Stomach (tissue), 9 donors: ENCODE measurements around the gene FARS2. TPM values are rescaled to one million over a fixed set of nuclear protein-coding genes. Genes with fewer than 3 reads are reported as not detected.

Source experiments
- DNase-seq, 2 donors: peaks; one replicate each; pipeline versions ENCODE4 v3.0.0 to v3.0.0-alpha.2; 2013 to 2019
- H3K27ac ChIP-seq, 5 donors: fragments of 200-600 bp in 4 of 5; sonication (generic) in 4 of 5; one replicate each; pipeline ENCODE4 v1.5.1; 2013 to 2019; ENCODE audit warnings: mild to moderate bottlenecking in 1 of 5, moderate library complexity in 1 of 5
- H3K27me3 ChIP-seq, 3 donors: fragments of 200-600 bp; sonication (generic); one replicate each; pipeline ENCODE4 v1.5.1; 2017 to 2019; ENCODE audit warnings: mixed run types in 1 of 3
- H3K36me3 ChIP-seq, 4 donors: fragments of 200-600 bp; sonication (generic); 1 replicate in 3 of 4; 2 replicates in 1 of 4; pipeline ENCODE4 v1.5.1; 2016 to 2019
- H3K4me1 ChIP-seq, 4 donors: fragments of 200-600 bp; sonication (generic); one replicate each; pipeline ENCODE4 v1.5.1; 2016 to 2019
- H3K4me3 ChIP-seq, 4 donors: fragments of 200-600 bp; sonication (generic) in 3 of 4; one replicate each; pipeline ENCODE4 v1.5.1; 2016 to 2019; ENCODE audit warnings: mild to moderate bottlenecking in 1 of 4
- H3K9me3 ChIP-seq, 4 donors: fragments of 200-600 bp; sonication (generic); one replicate each; pipeline ENCODE4 v1.5.1; 2016 to 2019
- EP300 ChIP-seq: sonication (generic); formaldehyde crosslinking; IDR thresholded peaks from one replicate; pipeline ENCODE4 v1.6.1; 2017; ENCODE audit warnings: antibody characterized with exemption
- POLR2A ChIP-seq, 4 donors: fragments of 450-650 bp; IDR thresholded peaks; one replicate each; pipeline ENCODE4 v1.6.1; 2016; ENCODE audit warnings: antibody characterized with exemption in 4 of 4, control low read depth in 2 of 4, mild to moderate bottlenecking in 1 of 4, moderate library complexity in 1 of 4
- POLR2AphosphoS5 ChIP-seq, 3 donors: sonication (generic); formaldehyde crosslinking; IDR thresholded peaks; one replicate each; pipeline ENCODE4 v1.6.1; 2016; ENCODE audit warnings: antibody characterized with exemption in 3 of 3
- WGBS, 5 donors: extraction: QIAGEN DNeasy Blood & Tissue Kit in 3 of 5; methylation state at CpG; one replicate each; pipeline versions ENCODE4 v1.1.5 to v1.1.7; 2013 to 2018; 5-methylcytosine and 5-hydroxymethylcytosine counted together
- intact Hi-C: fragments of 100-400 bp; cut with DNase I; formaldehyde crosslinking; loops from one replicate; pipeline ENCODE4 v1.15.1; 2023; ENCODE audit warnings: low total_unique reads
- polyA plus RNA-seq, 3 donors: library from polyadenylated mRNA; stranded (reverse); fragments of 200-250 nt; gene quantifications; one replicate each; pipeline ENCODE4 v1.2.3, GENCODE V29; 2013
- total RNA-seq, 5 donors: library from RNA; depleted of rRNA; stranded (reverse); fragments of >200 nt; gene quantifications; one replicate each; pipeline versions ENCODE4 v1.1.0 to v1.2.3, GENCODE V29; 2014 to 2016
- TF ChIP-seq, protein P1 (sequence below), 7 experiments: fragments of 450-650 bp in 4 of 7; fragments of 200-600 bp in 3 of 7; sonication (generic) in 3 of 7; IDR thresholded peaks; one replicate each; pipeline ENCODE4 v1.5.1; 2016 to 2019; ENCODE audit warnings: antibody characterized with exemption in 7 of 7, control low read depth in 2 of 7, mild to moderate bottlenecking in 1 of 7
- donor health status: healthy with polysubstance abuse.
- donor health status: Bipolar disorder and iron deficiency.
- donor health status: healthy.

FARS2 gene
- total and polyA plus RNA-seq, 8 donors = 3.8 to 47.8 (median 15.9) TPM

DNA sequence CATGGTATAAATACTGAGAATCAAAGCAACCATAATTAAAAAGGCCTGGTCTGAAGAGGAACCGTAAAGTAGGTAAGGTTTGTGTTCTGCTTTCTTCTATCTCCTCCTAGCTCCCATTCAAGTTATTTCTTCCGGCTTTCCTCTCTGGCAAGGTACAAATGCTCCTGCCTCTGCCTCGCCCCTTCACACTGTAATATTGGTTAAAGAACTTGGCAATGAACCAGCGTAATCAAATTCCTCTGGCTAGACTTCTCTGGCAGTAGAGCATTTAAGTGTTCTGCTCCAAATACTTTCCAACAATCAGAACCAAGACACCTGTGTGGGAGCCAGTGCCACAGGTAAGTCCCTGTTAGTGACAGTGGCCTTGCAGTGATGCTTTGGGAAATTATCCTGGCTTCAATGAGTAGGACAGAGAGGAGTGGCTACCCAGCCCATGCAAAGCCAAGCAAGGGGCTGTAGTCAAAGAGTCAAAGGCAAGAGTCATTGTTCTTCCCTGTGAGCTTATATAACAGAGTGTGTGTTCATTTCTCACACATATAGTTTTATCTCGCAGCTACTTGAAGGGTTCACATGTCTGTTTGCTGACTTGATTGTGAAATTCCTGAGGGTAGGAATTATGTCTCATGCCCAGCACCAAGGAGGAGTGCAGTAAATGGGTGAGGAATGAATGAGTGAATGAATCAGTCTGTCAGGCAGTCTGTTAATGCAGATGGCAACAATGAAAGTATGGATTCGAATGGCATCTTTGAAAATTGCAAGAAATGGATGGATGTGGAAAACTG, 416.1 kb downstream of the FARS2 start:
- H3K27ac ChIP-seq = no peak overlapping the region
- peaks cover 0 to 21% (median 9%) of the 10 kb centered on the region in 4 donors for H3K4me1 ChIP-seq
- no peak for DNase-seq

DNA sequence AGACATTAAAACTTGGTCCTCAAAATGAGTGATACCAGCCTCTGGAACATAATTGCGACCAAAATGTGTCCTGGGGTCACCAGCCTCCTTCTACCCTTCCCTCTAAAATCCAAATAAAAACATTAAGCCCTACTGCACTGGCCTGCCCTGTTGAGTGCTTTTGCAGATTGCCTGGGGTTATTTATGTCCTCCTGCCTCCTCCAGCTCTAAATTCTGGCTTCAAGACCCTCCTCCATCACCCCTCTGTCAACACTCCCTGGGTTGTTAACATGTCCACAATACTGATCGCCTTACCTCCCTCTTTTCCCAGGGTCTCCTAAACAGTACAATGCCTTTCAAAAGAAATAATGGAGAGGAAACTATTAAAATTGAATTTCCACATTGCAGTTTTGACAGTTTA, 418.0 kb downstream of the FARS2 start:
- no peaks in the 10 kb centered on the region for H3K9me3 ChIP-seq
- no peaks in the 10 kb centered on the region for H3K36me3 ChIP-seq
- intact Hi-C loops = no loop called here
- peaks cover 0 to 12% (median 2%) of the 10 kb centered on the region in 4 donors for H3K4me1 ChIP-seq
- no peak overlapping the region for H3K4me3 ChIP-seq
- TF ChIP-seq POLR2A (IDR thresholded peaks at IDR 0.05) (no peak), POLR2AphosphoS5 (IDR thresholded peaks at IDR 0.05) (no peak)
- TF ChIP-seq, protein P1, sequence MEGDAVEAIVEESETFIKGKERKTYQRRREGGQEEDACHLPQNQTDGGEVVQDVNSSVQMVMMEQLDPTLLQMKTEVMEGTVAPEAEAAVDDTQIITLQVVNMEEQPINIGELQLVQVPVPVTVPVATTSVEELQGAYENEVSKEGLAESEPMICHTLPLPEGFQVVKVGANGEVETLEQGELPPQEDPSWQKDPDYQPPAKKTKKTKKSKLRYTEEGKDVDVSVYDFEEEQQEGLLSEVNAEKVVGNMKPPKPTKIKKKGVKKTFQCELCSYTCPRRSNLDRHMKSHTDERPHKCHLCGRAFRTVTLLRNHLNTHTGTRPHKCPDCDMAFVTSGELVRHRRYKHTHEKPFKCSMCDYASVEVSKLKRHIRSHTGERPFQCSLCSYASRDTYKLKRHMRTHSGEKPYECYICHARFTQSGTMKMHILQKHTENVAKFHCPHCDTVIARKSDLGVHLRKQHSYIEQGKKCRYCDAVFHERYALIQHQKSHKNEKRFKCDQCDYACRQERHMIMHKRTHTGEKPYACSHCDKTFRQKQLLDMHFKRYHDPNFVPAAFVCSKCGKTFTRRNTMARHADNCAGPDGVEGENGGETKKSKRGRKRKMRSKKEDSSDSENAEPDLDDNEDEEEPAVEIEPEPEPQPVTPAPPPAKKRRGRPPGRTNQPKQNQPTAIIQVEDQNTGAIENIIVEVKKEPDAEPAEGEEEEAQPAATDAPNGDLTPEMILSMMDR (IDR thresholded peaks at IDR 0.05) = no peak
- no peak overlapping the region for H3K27ac ChIP-seq
- H3K27me3 ChIP-seq = no peaks in the 10 kb centered on the region
- no peak for DNase-seq
- 80 to 94% (median 85%) methylated on average over 2 of the region's 2 CpGs for WGBS, 5 donors

More for the DNA sequence above, 416.1 kb downstream of the FARS2 start:
- Histone ChIP-seq H3K4me3 (no peak overlapping the region), H3K9me3 (no peaks in the 10 kb centered on the region), H3K36me3 (no peaks in the 10 kb centered on the region), H3K27me3 (no peaks in the 10 kb centered on the region)
- intact Hi-C loops = no loop called here
- TF ChIP-seq POLR2A (IDR thresholded peaks at IDR 0.05) = no peak
- TF ChIP-seq, protein P1 (IDR thresholded peaks at IDR 0.05) = no peak
- no peak for TF ChIP-seq POLR2AphosphoS5 (IDR thresholded peaks at IDR 0.05)
- WGBS, 5 donors = 45 to 64% (median 56%) methylated on average over 6 of the region's 6 CpGs

GRCh38 chr6:5679691-5680090, 418.4 kb downstream of the FARS2 start:
- no peak for DNase-seq
- 42 to 74% (median 58%) methylated on average over 4 of the region's 4 CpGs for WGBS, 5 donors

GRCh38 chr6:5680095-5680494, 418.8 kb downstream of the FARS2 start:
- Histone ChIP-seq H3K36me3 (no peaks in the 10 kb centered on the region), H3K9me3 (no peaks in the 10 kb centered on the region), H3K27ac (no peak overlapping the region), H3K27me3 (no peaks in the 10 kb centered on the region), H3K4me3 (no peak overlapping the region), H3K4me1 (peaks cover 0 to 12% (median 2%) of the 10 kb centered on the region in 4 donors)
- WGBS, 5 donors = 92 to 97% (median 93%) methylated on average over 5 of the region's 5 CpGs
- TF ChIP-seq POLR2AphosphoS5 (IDR thresholded peaks at IDR 0.05) (no peak), EP300 (no peak), POLR2A (IDR thresholded peaks at IDR 0.05) (no peak)
- TF ChIP-seq, protein P1 (IDR thresholded peaks at IDR 0.05) = no peak
- no peak for DNase-seq
- intact Hi-C loops = no loop called here

More at GRCh38 chr6:5679691-5680090, 418.4 kb downstream of the FARS2 start:
- no peak for TF ChIP-seq EP300
- Histone ChIP-seq H3K4me1 (peaks cover 0 to 12% (median 2%) of the 10 kb centered on the region in 4 donors), H3K27ac (no peak overlapping the region), H3K27me3 (no peaks in the 10 kb centered on the region), H3K4me3 (no peak overlapping the region), H3K36me3 (no peaks in the 10 kb centered on the region), H3K9me3 (no peaks in the 10 kb centered on the region)
- intact Hi-C loops = no loop called here

DNA sequence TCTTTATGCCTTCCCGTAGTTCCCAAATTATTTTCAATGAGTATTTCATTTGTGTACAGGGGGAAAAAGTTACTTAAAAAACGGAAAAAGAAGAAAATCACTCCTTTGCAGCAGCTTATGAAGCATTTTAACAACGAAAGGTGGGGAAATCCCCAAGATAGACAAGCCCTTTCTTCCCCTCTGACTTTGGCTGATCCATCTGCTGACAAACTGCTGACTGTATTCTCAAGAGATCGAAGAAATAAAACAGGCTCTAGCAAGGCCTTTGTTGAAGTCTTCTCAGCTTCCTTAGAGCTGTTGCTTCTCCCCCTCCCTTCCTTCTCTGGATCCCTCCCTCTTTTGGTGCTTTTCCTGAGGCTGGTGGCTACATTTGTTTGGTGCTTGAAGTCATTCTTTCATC, 420.2 kb downstream of the FARS2 start:
- Histone ChIP-seq H3K27me3 (no peaks in the 10 kb centered on the region), H3K36me3 (peaks cover 0 to 4% (median 0%) of the 10 kb centered on the region in 4 donors), H3K27ac (no peak overlapping the region), H3K4me3 (no peak overlapping the region), H3K9me3 (no peaks in the 10 kb centered on the region), H3K4me1 (peaks cover 0 to 8% (median 2%) of the 10 kb centered on the region in 4 donors)
- no peak for DNase-seq
- intact Hi-C loops = no loop called here
- 70 to 84% (median 75%) methylated on average over 4 of the region's 4 CpGs for WGBS, 5 donors
- TF ChIP-seq POLR2A (IDR thresholded peaks at IDR 0.05) = no peak
- TF ChIP-seq, protein P1 (IDR thresholded peaks at IDR 0.05) = no peak
- TF ChIP-seq EP300 = no peak
- no peak for TF ChIP-seq POLR2AphosphoS5 (IDR thresholded peaks at IDR 0.05)
